Measurements from ENCODE around the gene ANKFN1. TPM values are rescaled to one million over a fixed set of nuclear protein-coding genes. Genes with fewer than 3 reads are reported as not detected.
A peak's percentile ranks its signal among the peaks of the same experiment; 100 is the strongest.

ANKFN1 gene
- total RNA-seq, 1 donor from 2014 or later: 1.6 TPM

DNA sequence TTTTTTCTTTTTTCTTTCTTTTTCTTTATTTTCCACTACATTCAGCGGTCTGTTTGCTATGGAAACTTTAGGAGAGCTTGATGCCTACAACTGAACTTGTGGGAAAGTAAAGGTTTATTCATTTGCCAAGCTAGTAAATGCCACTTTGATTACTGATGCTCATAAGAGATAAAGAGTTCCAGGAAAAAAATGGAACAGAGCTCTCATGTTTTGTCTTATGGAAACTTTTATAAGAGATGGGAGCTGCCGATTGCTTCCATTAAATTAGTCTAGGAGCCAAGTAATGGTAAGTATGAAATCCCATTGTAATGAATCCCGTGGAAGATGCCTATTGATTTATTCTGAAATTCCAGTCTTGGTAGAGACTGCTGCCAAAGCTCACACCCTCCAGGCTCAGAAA, 7.1 kb downstream of the ANKFN1 start:
- no peaks in the 10 kb centered on the region for H3K9me3 ChIP-seq (ENCODE audit: control insufficient read depth in 3 of 3, low read length in 3 of 3)
- no peaks in the 10 kb centered on the region for H3K4me1 ChIP-seq (ENCODE audit: control insufficient read depth in 3 of 3, insufficient read depth in 3 of 3, low read length in 3 of 3)
- no peak overlapping the region for H3K27ac ChIP-seq (ENCODE audit: low read depth, low read length)
- H3K9ac ChIP-seq (ENCODE audit: low read depth in 1 of 3, low read length in 3 of 3): no peak overlapping the region
- no peaks in the 10 kb centered on the region for H3K36me3 ChIP-seq (ENCODE audit: control insufficient read depth in 3 of 3, insufficient read depth in 3 of 3, low read length in 3 of 3)
- H3K27me3 ChIP-seq (ENCODE audit: control insufficient read depth in 3 of 3, insufficient read depth in 3 of 3, low read length in 3 of 3): no peaks in the 10 kb centered on the region
- no peak overlapping the region for H3K4me3 ChIP-seq (ENCODE audit: low read length in 3 of 3)

- Histone ChIP-seq H3K4me1 (ENCODE audit: control insufficient read depth in 3 of 3, insufficient read depth in 3 of 3, low read length in 3 of 3) (no peaks in the 10 kb centered on the region), H3K36me3 (ENCODE audit: control insufficient read depth in 3 of 3, insufficient read depth in 3 of 3, low read length in 3 of 3) (no peaks in the 10 kb centered on the region), H3K4me3 (ENCODE audit: low read length in 3 of 3) (no peak overlapping the region), H3K9me3 (ENCODE audit: control insufficient read depth in 3 of 3, low read length in 3 of 3) (no peaks in the 10 kb centered on the region), H3K27ac (ENCODE audit: low read depth, low read length) (no peak overlapping the region), H3K27me3 (ENCODE audit: control insufficient read depth in 3 of 3, insufficient read depth in 3 of 3, low read length in 3 of 3) (no peaks in the 10 kb centered on the region), H3K9ac (ENCODE audit: low read depth in 1 of 3, low read length in 3 of 3) (no peak overlapping the region)
These were observed 11.9 kb downstream of the ANKFN1 start for GRCh38 chr17:56165072-56165641.

GRCh38 chr17:56167491-56167890, 14.2 kb downstream of the ANKFN1 start:
- H3K36me3 ChIP-seq (ENCODE audit: control insufficient read depth in 3 of 3, insufficient read depth in 3 of 3, low read length in 3 of 3): no peaks in the 10 kb centered on the region
- no peaks in the 10 kb centered on the region for H3K9me3 ChIP-seq (ENCODE audit: control insufficient read depth in 3 of 3, low read length in 3 of 3)
- H3K4me1 ChIP-seq (ENCODE audit: control insufficient read depth in 3 of 3, insufficient read depth in 3 of 3, low read length in 3 of 3): peaks cover 0 to 12% (median 4%) of the 10 kb centered on the region in 3 donors
- no peak overlapping the region for H3K9ac ChIP-seq (ENCODE audit: low read depth in 1 of 3, low read length in 3 of 3)
- no peaks in the 10 kb centered on the region for H3K27me3 ChIP-seq (ENCODE audit: control insufficient read depth in 3 of 3, insufficient read depth in 3 of 3, low read length in 3 of 3)
- no peak overlapping the region for H3K4me3 ChIP-seq (ENCODE audit: low read length in 3 of 3)
- no peak overlapping the region for H3K27ac ChIP-seq (ENCODE audit: low read depth, low read length)

DNA sequence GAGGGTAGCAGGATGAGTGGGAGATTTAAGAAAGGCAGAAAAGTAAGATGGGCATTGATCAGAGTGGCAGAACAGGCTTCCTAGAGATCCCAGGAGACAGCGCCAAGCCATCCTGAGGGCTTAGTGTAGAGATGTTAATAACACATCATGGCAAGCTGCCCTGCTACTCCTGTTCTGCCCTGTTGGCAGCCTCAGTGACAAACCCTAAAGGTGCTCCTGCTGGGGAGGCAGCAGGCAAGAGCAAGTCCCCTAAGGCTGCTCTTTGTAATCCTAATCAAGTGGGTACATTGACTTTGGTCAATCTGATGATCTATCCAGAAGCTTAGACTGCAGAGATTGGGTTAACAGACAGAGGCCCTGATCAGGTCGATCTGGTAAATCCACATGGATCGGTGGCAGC, 16.3 kb downstream of the ANKFN1 start:
- Histone ChIP-seq H3K4me1 (ENCODE audit: control insufficient read depth in 3 of 3, insufficient read depth in 3 of 3, low read length in 3 of 3) (peaks cover 19 to 33% (median 25%) of the 10 kb centered on the region in 3 donors), H3K9ac (ENCODE audit: low read depth in 1 of 3, low read length in 3 of 3) (no peak overlapping the region), H3K4me3 (ENCODE audit: low read length in 3 of 3) (no peak overlapping the region), H3K27me3 (ENCODE audit: control insufficient read depth in 3 of 3, insufficient read depth in 3 of 3, low read length in 3 of 3) (no peaks in the 10 kb centered on the region), H3K36me3 (ENCODE audit: control insufficient read depth in 3 of 3, insufficient read depth in 3 of 3, low read length in 3 of 3) (no peaks in the 10 kb centered on the region), H3K27ac (ENCODE audit: low read depth, low read length) (no peak overlapping the region), H3K9me3 (ENCODE audit: control insufficient read depth in 3 of 3, low read length in 3 of 3) (no peaks in the 10 kb centered on the region)

- Histone ChIP-seq H3K9ac (ENCODE audit: low read depth in 1 of 3, low read length in 3 of 3) (no peak overlapping the region), H3K36me3 (ENCODE audit: control insufficient read depth in 3 of 3, insufficient read depth in 3 of 3, low read length in 3 of 3) (no peaks in the 10 kb centered on the region), H3K9me3 (ENCODE audit: control insufficient read depth in 3 of 3, low read length in 3 of 3) (no peaks in the 10 kb centered on the region), H3K27me3 (ENCODE audit: control insufficient read depth in 3 of 3, insufficient read depth in 3 of 3, low read length in 3 of 3) (no peaks in the 10 kb centered on the region), H3K27ac (ENCODE audit: low read depth, low read length) (no peak overlapping the region), H3K4me3 (ENCODE audit: low read length in 3 of 3) (no peak overlapping the region), H3K4me1 (ENCODE audit: control insufficient read depth in 3 of 3, insufficient read depth in 3 of 3, low read length in 3 of 3) (peaks cover 20 to 37% (median 27%) of the 10 kb centered on the region in 3 donors)
These were observed 18.1 kb downstream of the ANKFN1 start for GRCh38 chr17:56171186-56171959.

GRCh38 chr17:56172517-56172982, 19.3 kb downstream of the ANKFN1 start:
- no peak overlapping the region for H3K4me3 ChIP-seq (ENCODE audit: low read length in 3 of 3)
- no peaks in the 10 kb centered on the region for H3K9me3 ChIP-seq (ENCODE audit: control insufficient read depth in 3 of 3, low read length in 3 of 3)
- peaks cover 20 to 37% (median 27%) of the 10 kb centered on the region in 3 donors for H3K4me1 ChIP-seq (ENCODE audit: control insufficient read depth in 3 of 3, insufficient read depth in 3 of 3, low read length in 3 of 3)
- peak overlapping the region; percentile 73 for H3K27ac ChIP-seq (ENCODE audit: low read depth, low read length)
- no peaks in the 10 kb centered on the region for H3K27me3 ChIP-seq (ENCODE audit: control insufficient read depth in 3 of 3, insufficient read depth in 3 of 3, low read length in 3 of 3)
- H3K9ac ChIP-seq (ENCODE audit: low read depth in 1 of 3, low read length in 3 of 3): peak overlapping the region in 1 of 3 donors; percentile 2
- no peaks in the 10 kb centered on the region for H3K36me3 ChIP-seq (ENCODE audit: control insufficient read depth in 3 of 3, insufficient read depth in 3 of 3, low read length in 3 of 3)

- peak overlapping the region in 2 of 3 donors; percentile 2 to 55 for H3K9ac ChIP-seq (ENCODE audit: low read depth in 1 of 3, low read length in 3 of 3)
- H3K36me3 ChIP-seq (ENCODE audit: control insufficient read depth in 3 of 3, insufficient read depth in 3 of 3, low read length in 3 of 3): no peaks in the 10 kb centered on the region
- peak overlapping the region; percentile 73 for H3K27ac ChIP-seq (ENCODE audit: low read depth, low read length)
- no peaks in the 10 kb centered on the region for H3K27me3 ChIP-seq (ENCODE audit: control insufficient read depth in 3 of 3, insufficient read depth in 3 of 3, low read length in 3 of 3)
- H3K4me3 ChIP-seq (ENCODE audit: low read length in 3 of 3): no peak overlapping the region
- H3K9me3 ChIP-seq (ENCODE audit: control insufficient read depth in 3 of 3, low read length in 3 of 3): no peaks in the 10 kb centered on the region
- H3K4me1 ChIP-seq (ENCODE audit: control insufficient read depth in 3 of 3, insufficient read depth in 3 of 3, low read length in 3 of 3): peaks cover 20 to 37% (median 27%) of the 10 kb centered on the region in 3 donors
These were observed 19.8 kb downstream of the ANKFN1 start for GRCh38 chr17:56173026-56173425.

DNA sequence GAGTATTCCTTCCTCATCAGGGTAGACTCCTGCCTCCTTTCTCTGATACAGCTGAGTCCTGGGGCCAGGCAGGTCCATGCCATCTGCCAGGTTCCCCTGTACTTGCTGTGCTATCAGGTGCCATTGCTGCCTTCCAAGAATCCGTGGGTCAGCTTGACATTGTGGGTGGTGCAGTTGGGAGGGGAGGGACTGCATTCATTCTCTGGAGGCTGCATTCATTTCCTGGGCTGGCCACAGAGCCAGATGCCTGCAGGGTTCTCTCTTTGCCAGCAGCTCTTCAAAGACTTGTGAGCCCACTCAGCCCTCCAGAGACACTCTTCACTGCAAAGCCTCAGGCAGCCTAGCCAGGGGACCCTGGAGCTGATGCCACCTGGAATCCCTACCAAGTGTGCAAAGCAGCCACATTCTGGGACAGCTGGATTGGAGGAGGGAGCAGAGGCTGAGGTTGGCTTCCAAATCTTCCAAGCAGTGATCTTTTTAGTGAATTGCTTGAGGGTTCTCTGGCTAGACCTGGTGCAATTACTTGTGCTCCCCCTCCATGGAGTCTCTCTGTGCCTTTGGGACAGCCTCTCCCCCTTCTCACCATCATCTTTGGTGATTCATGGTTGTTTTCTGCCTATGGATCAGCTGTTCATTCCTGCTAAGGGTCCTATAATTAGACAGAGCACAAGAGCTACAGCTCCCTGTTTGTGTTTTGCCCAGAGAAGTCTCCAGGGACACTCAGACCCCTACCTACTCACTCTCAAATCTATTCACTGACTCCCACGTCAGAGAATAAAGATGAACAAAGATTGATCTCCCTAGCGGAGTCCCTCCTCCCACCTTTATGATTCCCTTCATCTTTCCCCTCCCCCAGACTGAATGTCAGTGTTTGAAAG, 20.9 kb downstream of the ANKFN1 start:
- Histone ChIP-seq H3K9ac (ENCODE audit: low read depth in 1 of 3, low read length in 3 of 3) (peak overlapping the region in 2 of 3 donors; percentile 7 to 41), H3K4me1 (ENCODE audit: control insufficient read depth in 3 of 3, insufficient read depth in 3 of 3, low read length in 3 of 3) (peaks cover 20 to 37% (median 27%) of the 10 kb centered on the region in 3 donors), H3K27ac (ENCODE audit: low read depth, low read length) (peak overlapping the region; percentile 73)

GRCh38 chr17:56175299-56175955, 22.2 kb downstream of the ANKFN1 start:
- no peak overlapping the region for H3K9ac ChIP-seq (ENCODE audit: low read depth in 1 of 3, low read length in 3 of 3)
- peaks cover 20 to 37% (median 27%) of the 10 kb centered on the region in 3 donors for H3K4me1 ChIP-seq (ENCODE audit: control insufficient read depth in 3 of 3, insufficient read depth in 3 of 3, low read length in 3 of 3)
- H3K27ac ChIP-seq (ENCODE audit: low read depth, low read length): no peak overlapping the region
- H3K9me3 ChIP-seq (ENCODE audit: control insufficient read depth in 3 of 3, low read length in 3 of 3): no peaks in the 10 kb centered on the region
- H3K27me3 ChIP-seq (ENCODE audit: control insufficient read depth in 3 of 3, insufficient read depth in 3 of 3, low read length in 3 of 3): no peaks in the 10 kb centered on the region
- H3K4me3 ChIP-seq (ENCODE audit: low read length in 3 of 3): no peak overlapping the region
- H3K36me3 ChIP-seq (ENCODE audit: control insufficient read depth in 3 of 3, insufficient read depth in 3 of 3, low read length in 3 of 3): no peaks in the 10 kb centered on the region

More for the DNA sequence above, 20.9 kb downstream of the ANKFN1 start:
- Histone ChIP-seq H3K27me3 (ENCODE audit: control insufficient read depth in 3 of 3, insufficient read depth in 3 of 3, low read length in 3 of 3) (no peaks in the 10 kb centered on the region), H3K36me3 (ENCODE audit: control insufficient read depth in 3 of 3, insufficient read depth in 3 of 3, low read length in 3 of 3) (no peaks in the 10 kb centered on the region), H3K4me3 (ENCODE audit: low read length in 3 of 3) (no peak overlapping the region), H3K9me3 (ENCODE audit: control insufficient read depth in 3 of 3, low read length in 3 of 3) (no peaks in the 10 kb centered on the region)
